B cell (primary cell): ENCODE measurements around the gene PRAMEF1. TPM values are rescaled to one million over a fixed set of nuclear protein-coding genes. Genes with fewer than 3 reads are reported as not detected.
"Not testable (repeated sequence)": the region's sequence is repeated elsewhere in the genome, so short reads cannot be mapped to it uniquely, and the experiment has no call there.

ENCODE experiments used
- ATAC-seq: fragments of 200-7000 bp; cut with Tn5 transposase; one replicate; pipeline ENCODE4 v1.10.0; 2021; ENCODE audit warnings: low read depth, mild to moderate bottlenecking, moderate number of reproducible peaks, moderate library complexity
- CTCF ChIA-PET: fragments of 350-600 bp; sonication (Branson Sonifier 250); formaldehyde crosslinking; loops from one replicate; lab custom pipeline; 2021; ENCODE audit warnings: antibody characterized with exemption, inconsistent platforms; lab: Charles Lee
- POLR2A ChIA-PET: fragments of 350-600 bp; sonication (Branson Sonifier 250); formaldehyde crosslinking; loops from one replicate; lab custom pipeline; 2021; ENCODE audit warnings: antibody characterized with exemption; lab: Charles Lee
- DNase-seq: peaks from one replicate; pipeline ENCODE4 v3.0.0; 2013
- H2AFZ ChIP-seq: 2 replicates; pipeline ENCODE4 v1.6.1; 2012; ENCODE audit warnings: mild to moderate bottlenecking, low read depth, low read length; ENCODE audit not compliant: insufficient read depth, poor library complexity, severe bottlenecking
- H3K27ac ChIP-seq, 2 donors: 1 replicate in 1 of 2; 2 replicates in 1 of 2; pipeline ENCODE4 v1.5.1; 2012 to 2013; ENCODE audit warnings: low read length in 2 of 2, mild to moderate bottlenecking in 2 of 2, moderate library complexity in 1 of 2
- H3K27me3 ChIP-seq, 4 experiments: fragments of 200-600 bp in 1 of 4; sonication (generic) in 1 of 4; replicated peaks in 1 of 4; 1 replicate in 2 of 4; 2 replicates in 2 of 4; pipeline versions ENCODE4 v1.6.1 to v1.7.0; 2013 to 2016; ENCODE audit warnings: low read length in 3 of 4, mild to moderate bottlenecking in 2 of 4, mixed read lengths in 1 of 4, moderate library complexity in 1 of 4; ENCODE audit not compliant: insufficient read depth in 4 of 4, control insufficient read depth in 3 of 4; ENCODE audit errors: control extremely low read depth in 1 of 4
- H3K36me3 ChIP-seq, 2 experiments: replicated peaks in 1 of 2; 1 replicate in 1 of 2; 2 replicates in 1 of 2; pipeline versions ENCODE4 v1.6.1 to v1.7.1; 2013; ENCODE audit warnings: low read length in 1 of 2; ENCODE audit not compliant: insufficient read depth in 2 of 2, control insufficient read depth in 1 of 2; ENCODE audit errors: control extremely low read depth in 1 of 2, extremely low read depth in 1 of 2
- H3K4me1 ChIP-seq, 2 donors: fragments of 200-600 bp in 1 of 2; sonication (generic) in 1 of 2; 1 replicate in 1 of 2; 2 replicates in 1 of 2; pipeline versions ENCODE4 v1.5.1 to v1.6.1; 2013 to 2017; ENCODE audit warnings: low read length in 2 of 2; ENCODE audit not compliant: control insufficient read depth in 2 of 2, insufficient read depth in 2 of 2
- H3K4me2 ChIP-seq: replicated peaks from 2 replicates; pipeline ENCODE3; 2012; ENCODE audit warnings: mild to moderate bottlenecking, low read depth, low read length; ENCODE audit not compliant: poor library complexity, severe bottlenecking
- H3K4me3 ChIP-seq, 5 experiments: fragments of 200-600 bp in 1 of 5; sonication (generic) in 1 of 5; 1 replicate in 3 of 5; 2 replicates in 2 of 5; pipeline versions ENCODE4 v1.5.1 to v1.7.0; 2011 to 2016; ENCODE audit warnings: low read length in 4 of 5, mild to moderate bottlenecking in 4 of 5, low read depth in 2 of 5, control low read depth in 1 of 5, moderate library complexity in 1 of 5; ENCODE audit not compliant: insufficient read depth in 1 of 5; ENCODE audit errors: control extremely low read depth in 1 of 5, extremely low read depth in 1 of 5
- H3K79me2 ChIP-seq: fragments of 200-600 bp; sonication (generic); one replicate; pipeline ENCODE4 v1.6.0; 2016; ENCODE audit warnings: low read length; ENCODE audit not compliant: control insufficient read depth, insufficient read depth
- H3K9ac ChIP-seq: fragments of 200-600 bp; sonication (generic); 2 replicates; pipeline ENCODE4 v1.6.1; 2017; ENCODE audit warnings: mild to moderate bottlenecking, low read length, moderate library complexity
- H3K9me3 ChIP-seq, 3 donors: one replicate each; pipeline versions ENCODE4 v1.6.1 to v1.7.1; 2013; ENCODE audit warnings: low read length in 2 of 3; ENCODE audit not compliant: control insufficient read depth in 2 of 3, insufficient read depth in 1 of 3; ENCODE audit errors: control extremely low read depth in 1 of 3
- H4K20me1 ChIP-seq: 2 replicates; pipeline ENCODE4 v1.6.0; 2012; ENCODE audit warnings: mild to moderate bottlenecking, low read length; ENCODE audit not compliant: insufficient read depth, control insufficient read depth, poor library complexity, severe bottlenecking
- H3K27ac Mint-ChIP-seq: one replicate; pipeline ENCODE4 v1.8.0; 2021; ENCODE audit warnings: mixed read lengths
- H3K27me3 Mint-ChIP-seq: one replicate; pipeline ENCODE4 v1.8.0; 2021; ENCODE audit warnings: mixed read lengths
- H3K4me1 Mint-ChIP-seq: one replicate; pipeline ENCODE4 v1.8.0; 2021; ENCODE audit warnings: mixed read lengths
- H3K4me3 Mint-ChIP-seq: one replicate; pipeline ENCODE4 v1.8.0; 2021; ENCODE audit warnings: mixed read lengths
- H3K9me3 Mint-ChIP-seq: one replicate; pipeline ENCODE4 v1.8.0; 2022; ENCODE audit warnings: mixed read lengths; ENCODE audit not compliant: insufficient read depth
- EZH2 ChIP-seq: IDR thresholded peaks from 2 replicates; pipeline ENCODE4 v1.6.1; 2012; ENCODE audit warnings: borderline replicate concordance, low read depth, mild to moderate bottlenecking, moderate library complexity, low read length; ENCODE audit not compliant: insufficient read depth, poor library complexity, severe bottlenecking
- WGBS: methylation state at CpG from one replicate; pipeline ENCODE4 v1.1.5; 2013; ENCODE audit warnings: missing lambda C conversion rate; ENCODE audit not compliant: insufficient coverage; 5-methylcytosine and 5-hydroxymethylcytosine counted together
- intact Hi-C: fragments of 100-400 bp; cut with micrococcal nuclease; formaldehyde crosslinking; loops from one replicate; pipeline ENCODE4 v1.10.0; 2022
- polyA plus RNA-seq: library from polyadenylated mRNA; depleted of rRNA; stranded (reverse); fragments of >200 nt; gene quantifications from 2 replicates; pipeline ENCODE4 v1.2.3, GENCODE V29; 2012
- total RNA-seq, 2 donors: library from RNA; stranded (reverse); fragments of 120-200 nt in 1 of 2; gene quantifications; 1 replicate in 1 of 2; 2 replicates in 1 of 2; pipeline versions ENCODE4 v1.2.3 to v1.2.4, GENCODE V29; 2013 to 2022
- TF ChIP-seq, protein P1 (sequence below): fragments of 200-600 bp; IDR thresholded peaks from one replicate; pipeline ENCODE4 v1.8.0; 2022; ENCODE audit warnings: antibody characterized with exemption, mild to moderate bottlenecking

Gene PRAMEF1
- total and polyA plus RNA-seq, 2 donors (not counting 1 experiment from before 2014, with no cell fraction given): not detected

DNA sequence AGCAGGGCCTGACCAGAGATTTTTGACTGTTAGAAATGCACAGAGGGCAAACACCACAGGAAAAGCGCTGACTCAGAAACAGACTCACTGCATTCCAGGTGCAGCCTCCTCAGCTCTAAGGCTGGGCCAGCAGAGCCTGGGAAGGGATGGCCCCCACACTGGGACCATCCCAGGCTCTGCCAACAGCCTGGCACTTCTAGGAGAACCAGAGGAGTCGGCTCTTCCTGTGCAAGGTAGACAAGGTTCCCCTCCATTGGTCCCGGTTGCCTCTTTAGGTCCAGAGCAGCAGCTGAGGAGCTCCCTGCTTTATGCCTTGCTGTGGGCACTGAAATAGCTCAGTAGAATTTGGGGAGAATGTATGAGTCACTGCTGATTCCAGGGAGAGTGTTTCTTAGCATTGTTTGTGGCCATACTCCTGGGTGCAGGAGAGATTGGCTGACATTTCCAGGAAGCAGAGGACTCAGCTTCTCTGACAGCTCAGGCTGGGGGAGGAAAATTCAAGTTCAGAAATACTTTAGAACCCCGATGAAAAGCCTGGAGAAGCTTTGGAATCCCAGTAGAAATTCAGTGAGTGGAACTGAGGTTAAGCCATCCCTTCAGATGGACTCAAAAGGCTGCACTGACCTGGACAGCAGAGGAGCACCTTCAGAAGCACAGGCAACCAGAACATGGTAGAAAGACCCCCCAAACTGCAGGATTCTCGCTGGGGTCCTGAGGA, 19.7 kb downstream of the PRAMEF1 start:
- H3K27ac Mint-ChIP-seq: no peak overlapping the region
- peaks cover 20% of the 10 kb centered on the region for H3K27me3 Mint-ChIP-seq
- ChIA-PET POLR2A (no interaction called here), CTCF (no interaction called here)
- ATAC-seq (no peak), DNase-seq (no peak)
- Histone ChIP-seq H3K4me1 (no peaks in the 10 kb centered on the region), H3K4me2 (no peak overlapping the region), H3K4me3 (no peak overlapping the region), H3K27ac (no peak overlapping the region), H3K9ac (no peak overlapping the region), H3K79me2 (no peaks in the 10 kb centered on the region), H3K36me3 (no peaks in the 10 kb centered on the region), H4K20me1 (no peaks in the 10 kb centered on the region), H3K27me3 (peaks cover 0 to 8% (median 0%) of the 10 kb centered on the region in 4 experiments), H2AFZ (no peak overlapping the region), H3K9me3 (peaks cover 0 to 4% (median 0%) of the 10 kb centered on the region in 3 donors)
- intact Hi-C loops: no loop called here
- WGBS: 63% methylated on average over 4 of the region's 5 CpGs
- H3K4me1 Mint-ChIP-seq: no peaks in the 10 kb centered on the region
- TF ChIP-seq, protein P1, sequence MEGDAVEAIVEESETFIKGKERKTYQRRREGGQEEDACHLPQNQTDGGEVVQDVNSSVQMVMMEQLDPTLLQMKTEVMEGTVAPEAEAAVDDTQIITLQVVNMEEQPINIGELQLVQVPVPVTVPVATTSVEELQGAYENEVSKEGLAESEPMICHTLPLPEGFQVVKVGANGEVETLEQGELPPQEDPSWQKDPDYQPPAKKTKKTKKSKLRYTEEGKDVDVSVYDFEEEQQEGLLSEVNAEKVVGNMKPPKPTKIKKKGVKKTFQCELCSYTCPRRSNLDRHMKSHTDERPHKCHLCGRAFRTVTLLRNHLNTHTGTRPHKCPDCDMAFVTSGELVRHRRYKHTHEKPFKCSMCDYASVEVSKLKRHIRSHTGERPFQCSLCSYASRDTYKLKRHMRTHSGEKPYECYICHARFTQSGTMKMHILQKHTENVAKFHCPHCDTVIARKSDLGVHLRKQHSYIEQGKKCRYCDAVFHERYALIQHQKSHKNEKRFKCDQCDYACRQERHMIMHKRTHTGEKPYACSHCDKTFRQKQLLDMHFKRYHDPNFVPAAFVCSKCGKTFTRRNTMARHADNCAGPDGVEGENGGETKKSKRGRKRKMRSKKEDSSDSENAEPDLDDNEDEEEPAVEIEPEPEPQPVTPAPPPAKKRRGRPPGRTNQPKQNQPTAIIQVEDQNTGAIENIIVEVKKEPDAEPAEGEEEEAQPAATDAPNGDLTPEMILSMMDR: no peak
- no peak for TF ChIP-seq EZH2
- H3K9me3 Mint-ChIP-seq: peaks cover 6% of the 10 kb centered on the region
- no peak overlapping the region for H3K4me3 Mint-ChIP-seq

- Histone ChIP-seq H3K4me2 (no peak overlapping the region), H3K27me3 (peaks cover 0 to 8% (median 0%) of the 10 kb centered on the region in 4 experiments), H3K9me3 (peaks cover 0 to 4% (median 0%) of the 10 kb centered on the region in 3 donors), H3K4me1 (no peaks in the 10 kb centered on the region), H4K20me1 (no peaks in the 10 kb centered on the region), H3K4me3 (no peak overlapping the region), H3K27ac (no peak overlapping the region), H3K79me2 (no peaks in the 10 kb centered on the region), H3K9ac (no peak overlapping the region), H2AFZ (no peak overlapping the region), H3K36me3 (no peaks in the 10 kb centered on the region)
- DNase-seq: no peak
- ChIA-PET POLR2A (no interaction called here), CTCF (no interaction called here)
- Mint-ChIP-seq H3K27me3 (peaks cover 17% of the 10 kb centered on the region), H3K27ac (no peak overlapping the region), H3K9me3 (peaks cover 4% of the 10 kb centered on the region), H3K4me1 (no peaks in the 10 kb centered on the region), H3K4me3 (no peak overlapping the region)
- intact Hi-C loops: no loop called here
- no peak for ATAC-seq
- no peak for TF ChIP-seq EZH2
- TF ChIP-seq, protein P1: no peak
- 100% methylated on average over 1 of the region's 2 CpGs for WGBS
Measured at GRCh38 chr1:12811409-12811784, 20.2 kb downstream of the PRAMEF1 start.

- H3K27me3 ChIP-seq, H4K20me1 ChIP-seq, DNase-seq, H3K27me3 Mint-ChIP-seq, H3K27ac ChIP-seq, H3K4me1 ChIP-seq, H3K4me1 Mint-ChIP-seq, H3K79me2 ChIP-seq, ATAC-seq, H3K9me3 ChIP-seq, H3K4me3 Mint-ChIP-seq, H3K36me3 ChIP-seq, H3K4me3 ChIP-seq, intact Hi-C loops, H3K9me3 Mint-ChIP-seq, POLR2A ChIA-PET, H2AFZ ChIP-seq, H3K9ac ChIP-seq, H3K4me2 ChIP-seq, CTCF ChIA-PET, H3K27ac Mint-ChIP-seq: not testable (repeated sequence)
- WGBS: 82% methylated on average over 6 of the region's 6 CpGs
Measured at GRCh38 chr1:12819061-12819460, 27.9 kb downstream of the PRAMEF1 start.
